Fibroblast of lung (primary cell): ENCODE results near the gene ENO3.

Experiments
- EZH2 ChIP-seq: IDR thresholded peaks from 2 replicates; pipeline ENCODE4 v1.5.1; 2012; ENCODE audit warnings: low read length, control low read depth, mild to moderate bottlenecking; ENCODE audit errors: missing control alignments
- TF ChIP-seq, protein P1 (sequence below), 2 donors: IDR thresholded peaks in 1 of 2; conservative IDR thresholded peaks in 1 of 2; 1 replicate in 1 of 2; 2 replicates in 1 of 2; pipeline ENCODE4 v1.5.1; 2011 to 2012; ENCODE audit warnings: low read length in 2 of 2, control low read depth in 1 of 2, inconsistent platforms in 1 of 2, low read depth in 1 of 2, mild to moderate bottlenecking in 1 of 2

GRCh38 chr17:4966844-4967538 lies 16.1 kb downstream of the ENO3 start:
- TF ChIP-seq, protein P1, sequence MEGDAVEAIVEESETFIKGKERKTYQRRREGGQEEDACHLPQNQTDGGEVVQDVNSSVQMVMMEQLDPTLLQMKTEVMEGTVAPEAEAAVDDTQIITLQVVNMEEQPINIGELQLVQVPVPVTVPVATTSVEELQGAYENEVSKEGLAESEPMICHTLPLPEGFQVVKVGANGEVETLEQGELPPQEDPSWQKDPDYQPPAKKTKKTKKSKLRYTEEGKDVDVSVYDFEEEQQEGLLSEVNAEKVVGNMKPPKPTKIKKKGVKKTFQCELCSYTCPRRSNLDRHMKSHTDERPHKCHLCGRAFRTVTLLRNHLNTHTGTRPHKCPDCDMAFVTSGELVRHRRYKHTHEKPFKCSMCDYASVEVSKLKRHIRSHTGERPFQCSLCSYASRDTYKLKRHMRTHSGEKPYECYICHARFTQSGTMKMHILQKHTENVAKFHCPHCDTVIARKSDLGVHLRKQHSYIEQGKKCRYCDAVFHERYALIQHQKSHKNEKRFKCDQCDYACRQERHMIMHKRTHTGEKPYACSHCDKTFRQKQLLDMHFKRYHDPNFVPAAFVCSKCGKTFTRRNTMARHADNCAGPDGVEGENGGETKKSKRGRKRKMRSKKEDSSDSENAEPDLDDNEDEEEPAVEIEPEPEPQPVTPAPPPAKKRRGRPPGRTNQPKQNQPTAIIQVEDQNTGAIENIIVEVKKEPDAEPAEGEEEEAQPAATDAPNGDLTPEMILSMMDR (conservative IDR thresholded peaks at IDR 0.05 in 1 of 2, IDR thresholded peaks at IDR 0.05 in 1 of 2; ENCODE audit: low read depth in 1 of 2, low read length in 2 of 2), result no peak
- no peak for TF ChIP-seq EZH2
